IgD-negative memory B cell (primary cell): ENCODE data around the gene NRG2. TPM values are rescaled to one million over a fixed set of nuclear protein-coding genes. Genes with fewer than 3 reads are reported as not detected.

Experiments
- H3K27ac Mint-ChIP-seq, 3 donors: one replicate each; pipeline ENCODE4 v1.8.0; 2020 to 2022; ENCODE audit warnings: mild to moderate bottlenecking in 3 of 3, mixed read lengths in 3 of 3, moderate library complexity in 1 of 3
- H3K27me3 Mint-ChIP-seq: one replicate; pipeline ENCODE4 v1.8.0; 2021; ENCODE audit warnings: mixed read lengths
- H3K36me3 Mint-ChIP-seq: one replicate; pipeline ENCODE4 v1.8.0; 2020; ENCODE audit warnings: mild to moderate bottlenecking, mixed read lengths
- H3K4me1 Mint-ChIP-seq, 3 donors: one replicate each; pipeline ENCODE4 v1.8.0; 2020 to 2022; ENCODE audit warnings: mixed read lengths in 3 of 3, mild to moderate bottlenecking in 1 of 3
- H3K4me3 Mint-ChIP-seq, 4 donors: one replicate each; pipeline ENCODE4 v1.8.0; 2020 to 2022; ENCODE audit warnings: mild to moderate bottlenecking in 4 of 4, mixed read lengths in 4 of 4, moderate library complexity in 3 of 4
- H3K9me3 Mint-ChIP-seq, 3 donors: one replicate each; pipeline ENCODE4 v1.8.0; 2020 to 2021; ENCODE audit warnings: mixed read lengths in 3 of 3, mild to moderate bottlenecking in 1 of 3
- polyA plus RNA-seq: library from polyadenylated mRNA; unstranded; fragments of 300-500 nt; fragmentation: Illumina TruSeq; gene quantifications from one replicate; pipeline ENCODE4 v1.2.3, GENCODE V29; 2021

The NRG2 gene
- polyA plus RNA-seq, 1 donor from 2014 or later, result not detected

DNA sequence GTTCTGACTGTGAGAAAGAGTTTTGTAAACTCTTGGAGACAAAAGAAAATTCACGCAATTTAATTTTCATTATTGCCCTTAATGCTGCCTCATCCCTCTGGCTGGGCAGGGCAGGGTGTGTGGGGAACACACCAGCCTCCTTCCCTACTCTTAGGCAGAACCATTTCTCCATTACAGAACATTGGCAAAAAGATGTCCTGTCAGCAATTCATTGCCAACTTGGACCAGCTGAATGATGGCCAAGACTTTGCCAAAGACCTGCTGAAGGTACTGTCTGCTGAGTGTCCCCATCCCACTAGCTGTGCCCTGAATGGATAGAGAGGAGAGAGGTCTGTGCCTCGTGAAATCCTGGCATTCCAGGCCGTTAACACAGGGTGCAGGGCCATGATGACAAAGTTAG lies 209.6 kb downstream of the NRG2 start:
- Mint-ChIP-seq H3K9me3 (peaks cover 0 to 3% (median 0%) of the 10 kb centered on the region in 3 donors), H3K4me1 (no peaks in the 10 kb centered on the region), H3K27me3 (peaks cover 19% of the 10 kb centered on the region), H3K4me3 (no peak overlapping the region), H3K27ac (no peak overlapping the region), H3K36me3 (peaks cover 8% of the 10 kb centered on the region)

DNA sequence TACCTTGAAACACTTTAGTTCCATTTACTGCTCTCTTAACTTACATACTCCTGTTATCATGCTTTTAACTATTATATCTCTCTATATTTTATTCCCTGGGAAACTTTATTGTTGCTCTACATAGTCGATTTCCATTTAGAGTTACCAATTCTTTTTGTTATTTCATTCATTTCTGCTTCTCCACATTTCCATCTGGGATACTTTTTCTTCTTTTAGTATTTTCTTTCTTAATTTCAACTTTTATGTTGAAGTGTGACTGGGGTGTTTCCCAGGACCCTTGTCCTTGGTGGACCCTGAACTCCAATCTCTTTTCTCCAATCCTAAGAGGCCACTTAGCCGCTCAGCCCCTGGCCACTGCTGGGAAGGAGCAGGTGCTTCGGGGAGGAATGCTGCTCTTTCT lies 211.5 kb downstream of the NRG2 start:
- no peak overlapping the region for H3K27ac Mint-ChIP-seq

DNA sequence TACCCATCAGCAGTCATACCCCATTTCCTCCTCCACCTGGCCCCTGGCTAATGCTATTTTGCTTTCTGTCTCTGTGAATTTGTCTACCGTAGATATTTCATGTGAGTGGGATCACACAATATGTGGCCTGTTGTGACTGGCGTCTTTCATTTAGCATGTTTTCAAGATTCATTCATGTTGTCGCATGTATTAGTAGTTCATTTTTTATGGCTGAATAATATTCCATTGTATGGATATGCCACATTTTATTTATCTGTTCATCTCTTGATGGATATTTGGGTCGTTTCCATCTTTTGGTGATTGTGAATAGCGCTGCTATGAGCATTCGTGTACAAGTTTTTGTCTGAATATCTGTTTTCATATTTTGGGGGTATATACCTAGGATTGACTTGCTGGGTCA lies 213.6 kb downstream of the NRG2 start:
- Mint-ChIP-seq H3K27me3 (peaks cover 4% of the 10 kb centered on the region), H3K4me3 (no peak overlapping the region), H3K9me3 (peaks cover 0 to 3% (median 3%) of the 10 kb centered on the region in 3 donors), H3K4me1 (peaks cover 0 to 1% (median 0%) of the 10 kb centered on the region in 3 donors), H3K27ac (peak overlapping the region in 1 of 3 donors; percentile 21), H3K36me3 (no peaks in the 10 kb centered on the region)

More for the DNA sequence above, 211.5 kb downstream of the NRG2 start:
- H3K36me3 Mint-ChIP-seq, result peaks cover 8% of the 10 kb centered on the region
- peaks cover 18% of the 10 kb centered on the region for H3K27me3 Mint-ChIP-seq
- H3K4me3 Mint-ChIP-seq, result no peak overlapping the region
- H3K4me1 Mint-ChIP-seq, result no peaks in the 10 kb centered on the region
- H3K9me3 Mint-ChIP-seq, result peaks cover 0 to 3% (median 3%) of the 10 kb centered on the region in 3 donors

DNA sequence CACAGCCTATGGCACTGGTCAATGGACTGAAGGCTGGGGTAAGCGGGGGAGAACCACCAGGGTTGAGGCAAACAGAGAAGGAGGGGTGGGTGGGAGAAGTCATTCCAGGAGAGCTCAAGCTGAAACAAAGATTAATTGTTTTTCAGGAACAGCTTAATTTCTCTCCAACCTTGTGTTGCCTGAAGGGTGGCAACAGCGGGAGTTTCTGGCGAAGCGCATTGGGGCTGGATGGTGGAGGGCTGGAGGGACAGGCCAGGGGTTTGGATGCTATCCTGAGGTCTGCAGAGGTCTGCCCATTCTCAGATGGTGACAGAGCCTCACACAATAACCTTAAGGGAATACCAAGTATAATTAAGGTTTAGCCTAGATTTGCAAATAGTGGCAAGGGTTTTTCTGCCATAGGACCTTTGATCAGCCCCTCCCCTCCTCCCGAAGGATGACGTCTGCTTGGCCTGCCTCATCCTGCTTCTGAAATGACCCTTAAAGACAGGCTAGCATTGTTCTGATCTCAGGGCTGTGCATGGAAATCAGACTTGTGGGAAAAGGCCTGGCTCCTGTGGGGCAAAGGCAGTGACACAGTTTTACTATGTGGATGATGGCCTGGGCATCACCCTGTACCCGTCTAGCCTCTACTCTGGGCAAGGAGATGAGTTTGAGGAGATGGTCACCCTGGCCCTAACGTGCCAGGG lies 214.7 kb downstream of the NRG2 start:
- Mint-ChIP-seq H3K27me3 (peaks cover 9% of the 10 kb centered on the region), H3K9me3 (peaks cover 0 to 3% (median 3%) of the 10 kb centered on the region in 3 donors), H3K4me3 (no peak overlapping the region), H3K4me1 (peaks cover 0 to 1% (median 0%) of the 10 kb centered on the region in 3 donors), H3K27ac (no peak overlapping the region), H3K36me3 (no peaks in the 10 kb centered on the region)

GRCh38 chr5:139825690-139826089 lies 217.4 kb downstream of the NRG2 start:
- Mint-ChIP-seq H3K4me1 (peaks cover 0 to 1% (median 0%) of the 10 kb centered on the region in 3 donors), H3K27me3 (peaks cover 10% of the 10 kb centered on the region), H3K36me3 (no peaks in the 10 kb centered on the region), H3K27ac (no peak overlapping the region), H3K9me3 (peaks cover 0 to 3% (median 3%) of the 10 kb centered on the region in 3 donors), H3K4me3 (no peak overlapping the region)

- no peaks in the 10 kb centered on the region for H3K36me3 Mint-ChIP-seq
- no peak overlapping the region for H3K4me3 Mint-ChIP-seq
- peaks cover 0 to 1% (median 0%) of the 10 kb centered on the region in 3 donors for H3K4me1 Mint-ChIP-seq
- H3K27me3 Mint-ChIP-seq, result peaks cover 12% of the 10 kb centered on the region
- H3K9me3 Mint-ChIP-seq, result peaks cover under 1 to 12% (median 7%) of the 10 kb centered on the region in 3 donors
- peak overlapping the region in 1 of 3 donors; percentile 24 for H3K27ac Mint-ChIP-seq
These were observed 219.2 kb downstream of the NRG2 start for GRCh38 chr5:139823757-139824355.

GRCh38 chr5:139822553-139823425 lies 220.3 kb downstream of the NRG2 start:
- Mint-ChIP-seq H3K36me3 (no peaks in the 10 kb centered on the region), H3K27ac (no peak overlapping the region), H3K9me3 (peaks cover 2 to 15% (median 12%) of the 10 kb centered on the region in 3 donors), H3K4me3 (no peak overlapping the region), H3K4me1 (peaks cover 0 to 1% (median 0%) of the 10 kb centered on the region in 3 donors), H3K27me3 (peaks cover 12% of the 10 kb centered on the region)

DNA sequence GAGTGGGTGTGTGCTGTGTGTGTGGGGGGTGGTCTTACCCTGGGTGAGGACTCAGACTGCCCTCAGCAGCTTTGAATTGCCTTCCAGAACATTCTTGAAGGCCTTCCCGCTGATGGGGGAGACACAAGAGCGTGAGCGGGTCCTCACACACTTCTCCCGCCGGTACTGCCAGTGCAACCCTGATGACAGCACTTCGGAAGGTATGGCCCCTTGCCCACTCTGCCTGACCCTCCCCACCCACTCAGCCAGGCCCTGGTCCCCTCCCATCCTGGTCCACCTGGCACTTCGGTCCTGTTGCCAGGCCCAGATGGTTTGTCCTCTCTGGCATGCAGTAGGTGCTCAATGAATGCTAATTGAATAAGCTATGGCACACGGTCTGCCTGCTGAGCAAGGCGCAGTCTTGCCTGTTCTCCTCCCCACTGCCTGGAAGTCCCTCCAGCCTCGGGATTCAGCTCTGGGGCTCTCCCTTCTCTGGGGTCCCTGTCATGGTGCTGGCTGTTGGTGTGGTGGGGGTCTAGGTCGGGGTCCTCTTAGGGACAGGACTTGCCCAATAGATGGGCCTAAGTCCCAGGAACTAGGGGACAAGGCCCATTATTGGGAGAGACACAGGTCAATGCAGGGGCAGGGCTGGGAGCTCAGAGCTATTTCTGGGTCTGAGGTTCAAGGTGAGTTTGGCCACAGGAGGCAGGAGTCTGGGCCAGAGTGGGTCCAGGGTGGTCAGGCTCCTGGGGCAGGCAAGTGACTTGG lies 221.1 kb downstream of the NRG2 start:
- Mint-ChIP-seq H3K4me3 (no peak overlapping the region), H3K36me3 (no peaks in the 10 kb centered on the region), H3K4me1 (peaks cover 0 to 1% (median 0%) of the 10 kb centered on the region in 3 donors), H3K27me3 (peaks cover 13% of the 10 kb centered on the region), H3K27ac (no peak overlapping the region), H3K9me3 (peaks cover 2 to 14% (median 12%) of the 10 kb centered on the region in 3 donors)

GRCh38 chr5:139820606-139821005 lies 222.5 kb downstream of the NRG2 start:
- Mint-ChIP-seq H3K27me3 (peaks cover 18% of the 10 kb centered on the region), H3K4me1 (peaks cover 0 to 1% (median 0%) of the 10 kb centered on the region in 3 donors), H3K9me3 (peaks cover 2 to 14% (median 12%) of the 10 kb centered on the region in 3 donors), H3K4me3 (no peak overlapping the region), H3K27ac (no peak overlapping the region), H3K36me3 (no peaks in the 10 kb centered on the region)

DNA sequence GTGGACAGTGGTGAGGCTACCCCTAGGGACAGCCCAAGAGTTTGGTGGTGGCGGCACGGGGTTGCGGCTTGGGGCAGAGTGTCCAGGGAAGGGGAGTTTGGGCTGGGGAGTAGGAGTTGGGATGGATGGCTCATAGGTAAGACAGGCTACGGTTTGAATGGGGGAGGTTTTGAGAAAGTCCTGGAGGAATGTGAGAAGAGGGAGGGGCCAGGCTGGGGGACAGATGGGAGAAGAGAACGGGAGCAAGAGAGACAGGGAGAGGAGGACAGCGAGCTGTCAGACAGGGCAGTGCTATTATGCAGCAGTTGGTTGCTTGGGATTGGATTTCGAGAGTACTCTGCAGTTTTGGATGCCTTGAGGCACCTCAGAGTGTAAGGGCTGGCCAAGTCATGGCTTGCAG lies 223.0 kb downstream of the NRG2 start:
- H3K4me1 Mint-ChIP-seq, result no peaks in the 10 kb centered on the region
- peaks cover 18% of the 10 kb centered on the region for H3K27me3 Mint-ChIP-seq
- H3K9me3 Mint-ChIP-seq, result peaks cover 2 to 14% (median 12%) of the 10 kb centered on the region in 3 donors
- H3K27ac Mint-ChIP-seq, result no peak overlapping the region
- peaks cover 3% of the 10 kb centered on the region for H3K36me3 Mint-ChIP-seq
- no peak overlapping the region for H3K4me3 Mint-ChIP-seq

- Mint-ChIP-seq H3K36me3 (peaks cover 3% of the 10 kb centered on the region), H3K27ac (no peak overlapping the region), H3K27me3 (peaks cover 15% of the 10 kb centered on the region), H3K4me1 (no peaks in the 10 kb centered on the region), H3K4me3 (no peak overlapping the region), H3K9me3 (peaks cover 2 to 14% (median 12%) of the 10 kb centered on the region in 3 donors)
These were observed 225.1 kb downstream of the NRG2 start for GRCh38 chr5:139817970-139818369.

DNA sequence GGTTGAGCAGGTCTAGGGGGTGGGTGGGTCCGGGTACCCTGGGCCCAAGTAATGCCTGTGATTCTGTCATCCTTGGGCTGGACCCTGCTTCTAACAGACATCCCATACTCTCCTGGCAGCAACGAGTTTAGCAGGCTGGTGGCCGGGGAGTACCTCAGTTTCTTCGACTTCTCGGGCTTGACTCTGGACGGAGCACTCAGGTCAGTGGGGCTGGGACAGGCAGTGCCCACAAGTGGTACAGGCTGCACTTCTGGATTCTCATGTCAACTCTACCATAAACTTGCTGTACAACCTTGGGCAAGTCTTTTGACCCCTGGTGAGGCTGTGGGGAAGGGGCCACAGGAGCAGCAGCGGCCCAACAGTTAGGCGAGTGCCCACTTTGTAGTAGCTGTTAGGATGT lies 225.7 kb downstream of the NRG2 start:
- Mint-ChIP-seq H3K27ac (no peak overlapping the region), H3K4me3 (no peak overlapping the region), H3K9me3 (peaks cover 2 to 14% (median 12%) of the 10 kb centered on the region in 3 donors), H3K36me3 (peaks cover 3% of the 10 kb centered on the region), H3K4me1 (no peaks in the 10 kb centered on the region), H3K27me3 (peaks cover 17% of the 10 kb centered on the region)

GRCh38 chr5:139816566-139816965 lies 226.5 kb downstream of the NRG2 start:
- H3K27me3 Mint-ChIP-seq, result peaks cover 18% of the 10 kb centered on the region
- peaks cover 3% of the 10 kb centered on the region for H3K36me3 Mint-ChIP-seq
- no peaks in the 10 kb centered on the region for H3K4me1 Mint-ChIP-seq
- peaks cover 2 to 14% (median 12%) of the 10 kb centered on the region in 3 donors for H3K9me3 Mint-ChIP-seq
- H3K4me3 Mint-ChIP-seq, result no peak overlapping the region
- H3K27ac Mint-ChIP-seq, result no peak overlapping the region

DNA sequence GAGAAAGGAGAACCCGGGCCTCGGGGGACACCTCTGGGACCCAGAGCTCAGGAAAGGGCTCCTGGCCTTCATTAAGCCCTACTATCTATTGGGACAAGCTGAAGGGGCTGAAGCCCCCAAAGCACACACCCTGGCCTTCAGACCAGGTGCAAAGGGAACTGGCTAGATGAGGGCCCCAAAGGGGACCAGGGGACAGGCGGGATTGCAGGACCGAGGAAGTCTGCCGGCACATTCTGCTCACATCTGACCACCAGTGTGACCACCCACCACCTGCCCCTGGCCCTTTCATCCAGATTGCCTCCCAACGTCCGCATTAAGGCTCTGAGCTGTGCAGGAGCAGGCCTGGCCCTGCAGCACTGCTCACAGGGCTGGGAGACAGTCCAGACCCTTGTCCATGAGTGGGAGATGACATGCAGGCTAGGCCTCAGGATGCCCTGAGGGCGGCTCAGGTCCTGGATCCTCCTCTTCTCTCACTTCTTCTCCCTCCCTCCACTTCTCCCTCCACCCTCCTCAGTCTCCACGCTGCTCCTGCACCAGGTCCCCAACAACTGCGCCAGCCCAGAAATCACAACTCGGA lies 228.3 kb downstream of the NRG2 start:
- H3K4me1 Mint-ChIP-seq, result no peaks in the 10 kb centered on the region

More for the DNA sequence above, 228.3 kb downstream of the NRG2 start:
- H3K27me3 Mint-ChIP-seq, result peaks cover 15% of the 10 kb centered on the region
- no peak overlapping the region for H3K4me3 Mint-ChIP-seq
- no peak overlapping the region for H3K27ac Mint-ChIP-seq
- peaks cover 5% of the 10 kb centered on the region for H3K36me3 Mint-ChIP-seq
- H3K9me3 Mint-ChIP-seq, result peaks cover 2 to 12% (median 11%) of the 10 kb centered on the region in 3 donors
